Measurements from ENCODE around the gene JAKMIP2.

DNA sequence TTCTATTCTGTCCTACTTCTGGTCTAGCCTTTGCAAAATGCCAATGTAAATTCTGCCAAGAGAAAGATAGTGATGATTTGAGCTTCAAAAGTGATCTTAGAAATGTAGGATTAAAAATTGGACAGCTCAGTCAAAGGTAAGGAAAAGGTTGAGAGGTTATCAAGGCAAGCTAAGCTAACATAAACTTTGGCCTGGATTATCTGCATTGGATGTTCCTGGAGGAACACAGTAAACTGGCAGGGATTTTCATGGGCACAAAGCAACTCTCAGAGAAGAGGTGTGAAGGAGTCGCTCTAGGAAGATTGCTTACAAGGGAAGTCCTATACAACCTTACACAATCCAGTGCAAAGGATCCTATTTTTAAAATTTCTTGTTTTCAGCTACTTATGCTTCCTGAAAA is 115.2 kb downstream of the JAKMIP2 start:
- TF ChIP-seq, protein P1, sequence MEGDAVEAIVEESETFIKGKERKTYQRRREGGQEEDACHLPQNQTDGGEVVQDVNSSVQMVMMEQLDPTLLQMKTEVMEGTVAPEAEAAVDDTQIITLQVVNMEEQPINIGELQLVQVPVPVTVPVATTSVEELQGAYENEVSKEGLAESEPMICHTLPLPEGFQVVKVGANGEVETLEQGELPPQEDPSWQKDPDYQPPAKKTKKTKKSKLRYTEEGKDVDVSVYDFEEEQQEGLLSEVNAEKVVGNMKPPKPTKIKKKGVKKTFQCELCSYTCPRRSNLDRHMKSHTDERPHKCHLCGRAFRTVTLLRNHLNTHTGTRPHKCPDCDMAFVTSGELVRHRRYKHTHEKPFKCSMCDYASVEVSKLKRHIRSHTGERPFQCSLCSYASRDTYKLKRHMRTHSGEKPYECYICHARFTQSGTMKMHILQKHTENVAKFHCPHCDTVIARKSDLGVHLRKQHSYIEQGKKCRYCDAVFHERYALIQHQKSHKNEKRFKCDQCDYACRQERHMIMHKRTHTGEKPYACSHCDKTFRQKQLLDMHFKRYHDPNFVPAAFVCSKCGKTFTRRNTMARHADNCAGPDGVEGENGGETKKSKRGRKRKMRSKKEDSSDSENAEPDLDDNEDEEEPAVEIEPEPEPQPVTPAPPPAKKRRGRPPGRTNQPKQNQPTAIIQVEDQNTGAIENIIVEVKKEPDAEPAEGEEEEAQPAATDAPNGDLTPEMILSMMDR (IDR thresholded peaks at IDR 0.05; ENCODE audit: poor library complexity, severe bottlenecking) = no peak
- no peak for TF ChIP-seq TAF1 (IDR thresholded peaks at IDR 0.05; ENCODE audit: low read depth)
